HG02610 (cell line): ENCODE measurements around the gene ARHGEF10L.

Experiments
- ATAC-seq: cut with Tn5 transposase; IDR thresholded peaks from one replicate; pipeline ENCODE4 v1.9.1; 2021; ENCODE audit warnings: mild to moderate bottlenecking, moderate library complexity; ENCODE audit not compliant: unreplicated experiment

Gene ARHGEF10L

GRCh38 chr1:17546946-17547670 is 7.6 kb downstream of the ARHGEF10L start:
- no peak for ATAC-seq

DNA sequence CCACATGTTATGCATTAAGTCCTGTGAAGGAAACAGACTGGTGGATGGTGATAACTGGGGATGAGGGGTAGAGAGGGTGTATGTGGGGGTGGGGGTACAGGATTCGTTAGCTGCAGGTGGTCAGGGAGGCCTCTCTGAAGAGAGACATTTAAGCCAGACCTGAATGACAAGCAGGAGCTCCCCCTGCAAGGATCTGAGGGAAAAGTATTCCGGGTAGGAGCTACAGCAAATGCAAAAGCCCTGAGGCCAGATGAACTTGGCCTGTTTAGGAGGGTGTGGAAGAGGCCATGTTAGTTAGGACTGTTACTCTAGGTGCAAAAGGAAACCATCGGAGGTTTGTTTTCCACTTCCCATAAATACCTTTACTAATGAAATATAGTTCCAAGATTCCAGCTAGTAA is 9.9 kb downstream of the ARHGEF10L start:
- no peak for ATAC-seq

- ATAC-seq: no peak
Observed at GRCh38 chr1:17550729-17551584, 11.5 kb downstream of the ARHGEF10L start.

DNA sequence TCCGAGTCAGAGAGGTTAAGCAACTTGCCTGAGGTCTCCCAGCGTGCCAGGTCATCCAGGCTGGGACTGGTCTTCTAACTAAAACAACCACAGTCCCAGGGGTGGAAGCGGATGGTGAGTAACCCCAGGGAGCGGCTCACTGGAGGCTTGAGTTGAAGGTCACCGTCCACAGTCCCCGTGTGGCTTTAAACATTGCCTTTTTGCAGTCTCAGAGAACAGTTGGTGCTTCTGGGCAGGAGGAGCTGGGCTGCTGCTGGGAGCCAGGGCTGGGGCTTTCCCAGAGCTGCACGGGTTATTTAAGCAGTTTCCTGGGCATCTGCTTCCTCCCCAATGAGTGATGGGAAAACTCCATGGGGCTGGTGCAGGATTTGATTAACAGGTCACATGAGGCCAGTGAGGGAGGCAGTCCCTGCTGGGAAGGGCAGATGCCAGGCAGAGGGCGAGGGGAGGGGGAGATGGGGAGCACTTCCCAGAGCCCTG is 12.3 kb downstream of the ARHGEF10L start:
- no peak for ATAC-seq

GRCh38 chr1:17553975-17554700 is 14.6 kb downstream of the ARHGEF10L start:
- ATAC-seq: no peak

GRCh38 chr1:17554954-17555353 is 15.5 kb downstream of the ARHGEF10L start:
- ATAC-seq: no peak

GRCh38 chr1:17557986-17558385 is 18.5 kb downstream of the ARHGEF10L start:
- no peak for ATAC-seq

GRCh38 chr1:17558541-17558940 is 19.0 kb downstream of the ARHGEF10L start:
- ATAC-seq: no peak

DNA sequence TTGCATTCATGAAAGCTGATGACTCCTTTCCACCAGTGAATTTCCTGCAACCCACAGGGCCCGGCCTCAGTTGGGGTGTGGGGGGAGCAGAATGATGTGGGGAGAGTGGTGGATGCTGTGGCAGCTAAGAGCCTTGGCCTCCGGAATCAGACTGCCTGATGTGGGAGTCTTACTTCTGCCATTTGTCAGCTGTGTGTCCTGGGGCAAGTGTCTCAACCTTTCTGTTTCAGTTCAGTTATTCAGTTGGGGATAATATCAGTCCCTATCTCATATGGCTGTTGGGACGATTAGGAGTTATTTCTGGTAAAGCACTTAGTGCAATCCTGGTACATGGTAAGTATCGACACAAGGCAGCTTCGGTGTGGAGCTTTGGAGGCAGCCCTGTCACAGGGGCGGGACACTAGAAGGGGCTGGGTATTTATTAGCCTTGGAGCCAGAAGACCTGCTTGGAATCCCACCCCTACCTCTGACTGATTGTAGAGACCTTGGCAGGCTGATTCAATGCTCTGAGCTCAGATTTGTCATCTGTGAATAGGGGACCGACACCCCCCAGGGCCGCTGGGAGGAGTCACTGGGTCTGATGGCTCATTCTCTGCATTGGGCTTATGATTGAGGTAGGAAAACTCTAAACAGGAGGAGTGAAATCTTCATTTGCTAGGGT is 19.6 kb downstream of the ARHGEF10L start:
- no peak for ATAC-seq

DNA sequence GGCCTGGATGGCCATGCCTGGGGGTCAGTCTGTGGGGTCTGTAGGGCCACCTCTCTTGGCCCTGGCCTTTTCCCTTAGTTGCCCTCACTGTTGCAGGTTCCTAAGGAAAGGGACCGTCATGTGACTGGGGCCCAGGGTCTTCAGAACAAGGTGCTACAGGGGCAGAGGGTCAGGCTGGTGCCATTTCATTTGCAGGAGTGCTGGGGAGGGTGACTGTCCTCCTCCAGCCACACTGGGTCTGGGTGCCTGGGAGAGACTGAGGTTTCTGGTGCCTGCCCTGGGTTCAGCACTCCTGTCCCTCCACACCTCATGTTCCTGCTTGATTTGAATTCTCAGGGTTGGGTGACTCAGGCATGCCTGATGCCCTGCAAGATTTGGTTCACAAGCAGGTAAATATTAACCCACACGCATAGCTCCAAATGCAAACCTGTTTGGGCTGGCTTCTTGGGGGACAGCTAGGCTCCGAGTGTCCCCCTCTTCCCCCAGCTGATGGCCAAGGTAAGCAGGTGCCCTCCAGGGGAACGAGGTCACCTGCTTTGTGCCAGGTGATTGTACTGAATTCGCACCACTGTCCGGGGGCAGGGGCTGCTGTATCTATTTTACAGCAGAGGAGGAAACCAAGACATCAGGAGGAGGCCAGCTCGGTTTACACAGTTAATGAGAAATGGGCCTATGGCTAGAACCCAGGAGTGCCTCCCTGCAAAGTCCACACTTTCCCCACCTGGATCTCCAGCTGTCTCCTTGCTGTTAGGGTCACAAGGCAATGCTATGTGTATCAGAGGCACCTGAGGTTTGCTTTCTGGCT is 20.3 kb downstream of the ARHGEF10L start:
- no peak for ATAC-seq

GRCh38 chr1:17561247-17561548 is 21.7 kb downstream of the ARHGEF10L start:
- ATAC-seq: no peak

DNA sequence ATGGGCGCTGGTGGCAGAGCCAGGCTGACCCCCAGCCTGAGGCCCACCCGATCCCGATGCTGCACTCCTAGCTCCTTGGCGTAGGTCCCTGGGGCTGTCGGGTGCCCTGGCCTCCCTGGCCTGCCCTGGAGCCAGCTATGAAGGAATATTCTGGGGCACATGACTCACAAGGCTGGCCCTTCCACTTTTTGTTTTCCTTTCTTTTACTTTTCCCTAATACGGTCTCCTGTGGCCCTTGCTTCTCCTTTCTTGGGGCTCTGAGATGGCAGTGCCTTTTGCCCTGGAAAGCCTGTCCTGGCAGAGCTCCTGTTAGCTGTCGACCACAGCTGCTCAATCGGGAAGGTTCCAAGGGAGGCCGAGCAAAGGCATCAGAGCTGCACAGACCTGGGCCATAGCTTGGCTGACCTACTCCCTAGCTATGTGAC is 22.1 kb downstream of the ARHGEF10L start:
- no peak for ATAC-seq

GRCh38 chr1:17562375-17562774 is 22.9 kb downstream of the ARHGEF10L start:
- no peak for ATAC-seq

DNA sequence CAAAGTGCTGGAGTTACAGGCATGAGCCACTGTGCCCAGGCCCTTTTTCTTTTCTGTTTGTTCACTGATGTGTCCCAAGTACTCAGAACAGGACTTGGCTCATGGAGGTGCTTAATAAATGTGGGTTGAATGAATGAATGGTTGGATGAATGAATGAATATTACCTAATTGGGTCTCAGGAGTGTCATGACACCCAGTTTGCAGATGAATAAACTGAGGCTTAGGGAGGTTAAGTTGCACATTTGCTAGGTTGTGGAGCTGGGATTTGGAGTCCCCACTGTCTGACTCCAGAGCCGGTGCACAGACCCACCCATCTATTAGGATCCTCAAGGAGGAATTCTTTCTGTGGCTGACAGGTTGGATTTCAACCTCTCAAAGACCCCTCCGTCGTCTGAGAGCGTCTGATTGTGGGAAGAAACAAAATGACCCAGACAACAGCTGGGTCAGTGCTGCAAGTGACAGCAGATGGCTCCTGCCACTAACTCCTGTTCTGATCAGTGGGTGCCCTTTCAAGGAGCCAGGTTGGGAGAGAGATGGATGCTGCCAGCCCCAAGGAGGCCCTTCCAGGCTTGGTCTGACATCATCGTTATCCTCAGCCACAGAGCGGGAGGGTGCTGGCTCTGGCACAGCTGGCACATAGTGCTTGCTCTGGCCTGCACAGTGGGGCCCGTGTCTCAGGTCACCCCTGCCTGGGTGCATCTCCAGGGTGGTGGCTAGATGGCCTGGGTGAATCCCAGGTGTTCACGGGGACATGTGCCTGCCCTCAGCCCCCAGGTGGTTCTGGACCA is 24.2 kb downstream of the ARHGEF10L start:
- no peak for ATAC-seq

DNA sequence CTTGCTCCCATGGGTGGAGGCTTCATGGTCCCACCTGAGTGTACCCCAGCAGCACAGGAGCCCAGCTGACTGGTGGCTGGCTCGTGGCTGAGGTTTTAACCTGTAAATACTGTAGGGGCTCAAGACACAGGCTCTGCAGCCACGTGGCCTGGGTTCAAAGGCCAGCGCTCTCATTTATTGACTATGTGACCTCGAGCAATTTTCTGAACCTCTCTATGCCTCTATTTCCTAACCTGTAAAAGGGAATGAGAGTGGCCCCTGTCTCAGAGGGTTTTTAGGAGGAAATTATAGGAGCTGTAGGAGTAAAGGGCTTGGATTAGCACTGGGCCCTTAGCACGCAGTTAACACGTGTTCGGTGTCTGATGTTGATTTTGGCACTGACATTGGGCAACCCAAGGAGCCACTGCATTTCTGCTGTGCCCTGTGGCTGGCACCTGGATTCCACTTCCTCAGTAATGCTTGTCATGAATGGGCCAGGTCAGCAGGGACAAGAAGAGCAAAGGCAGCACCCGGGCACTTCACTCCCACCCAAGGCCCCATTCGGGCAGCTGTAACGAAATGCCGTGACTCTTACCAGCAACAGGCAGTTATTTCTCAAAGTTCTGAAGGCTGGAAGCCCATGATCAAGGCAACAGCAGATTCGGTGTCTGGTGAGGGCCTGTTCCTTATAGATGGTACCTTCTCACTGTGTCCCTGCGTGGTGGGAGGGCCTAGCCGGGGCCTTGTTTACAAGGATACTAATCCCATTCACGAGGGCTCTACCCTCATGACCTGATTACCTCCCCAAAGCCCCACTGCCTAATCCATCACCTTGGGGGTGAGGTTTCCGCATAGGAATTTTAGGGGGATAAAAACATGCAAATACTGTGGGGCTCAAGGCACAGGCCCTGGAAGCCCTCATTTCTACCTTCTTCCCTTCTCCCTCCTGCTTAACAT is 25.2 kb downstream of the ARHGEF10L start:
- ATAC-seq: no peak

DNA sequence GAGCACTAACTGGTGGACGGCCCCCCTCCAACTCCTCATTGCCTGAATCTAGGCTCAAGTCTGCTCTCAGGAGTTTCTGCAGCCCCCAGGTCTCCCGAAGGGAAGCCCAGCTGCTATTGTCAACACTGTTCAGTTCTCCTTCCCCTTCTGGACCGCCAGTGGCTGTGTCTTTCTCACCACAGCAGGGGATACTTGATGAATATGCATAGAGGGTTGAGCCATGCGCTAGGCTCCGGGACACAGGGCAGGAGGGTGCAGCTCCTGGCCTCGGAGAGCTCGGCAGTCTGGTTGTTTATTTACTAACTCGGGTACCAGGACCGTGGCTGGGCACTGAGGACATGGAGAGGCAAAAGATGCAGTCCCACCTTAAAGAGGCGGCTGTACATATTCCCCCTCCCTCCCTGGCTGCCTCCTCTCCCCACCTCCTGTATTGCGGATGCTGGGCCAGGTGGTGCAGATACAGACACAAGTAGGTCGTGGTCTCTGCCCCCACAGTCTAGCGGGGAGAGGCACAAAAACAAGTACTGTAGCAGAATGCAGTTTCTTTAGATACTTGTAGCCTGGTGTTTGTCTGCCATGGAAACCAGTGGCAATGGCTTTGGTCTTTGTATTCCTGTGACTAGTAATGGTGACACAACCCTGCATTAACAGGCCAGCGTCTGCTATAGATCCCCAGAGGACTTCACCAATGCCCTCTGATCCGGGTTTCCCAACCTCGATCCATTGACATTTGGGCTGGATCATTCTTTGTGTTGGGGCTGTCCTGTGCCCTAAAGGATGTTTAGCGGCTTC is 26.2 kb downstream of the ARHGEF10L start:
- no peak for ATAC-seq

GRCh38 chr1:17566417-17566816 is 26.9 kb downstream of the ARHGEF10L start:
- no peak for ATAC-seq

DNA sequence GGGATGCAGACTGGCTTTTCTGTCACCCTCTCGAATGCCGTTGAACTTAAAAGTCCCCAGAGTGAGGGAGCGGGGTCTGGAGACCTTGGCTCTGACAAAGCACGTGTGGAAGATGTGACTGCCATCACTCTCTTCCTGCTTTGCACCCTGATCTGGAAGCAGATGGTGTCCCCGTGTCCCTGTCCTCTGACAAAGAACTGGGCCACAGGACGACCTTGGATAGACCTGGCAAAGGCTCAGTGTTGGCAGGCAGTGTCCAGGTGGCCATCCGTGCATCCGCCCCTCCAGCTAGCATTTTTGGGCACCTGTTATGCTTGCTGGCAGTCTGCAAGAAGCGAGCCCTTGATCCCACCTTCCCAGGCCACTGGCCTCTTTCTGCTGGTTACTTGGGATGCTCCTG is 27.4 kb downstream of the ARHGEF10L start:
- ATAC-seq: no peak
